NCI-H187 treated with DMSO at 0.1 percent for 48 hours (cell line): ENCODE measurements around the gene STYXL2.

Experiments
- DNase-seq: peaks from one replicate; lab custom pipeline; 2025; lab: John Stamatoyannopoulos, UW

STYXL2 gene

GRCh38 chr1:167093846-167094516, at the start of gene STYXL2:
TSS of gene STYXL2 (plus strand) at chr1:167094075. CDS start at chr1:167094850, 775 bp downstream.
- DNase-seq = no peak

- DNase-seq = no peak
These were observed 42.0 kb upstream of the STYXL2 start for GRCh38 chr1:167051907-167052306.

- no peak for DNase-seq
These were observed 41.5 kb upstream of the STYXL2 start for GRCh38 chr1:167052389-167052788.

- no peak for DNase-seq
These were observed 39.3 kb upstream of the STYXL2 start for GRCh38 chr1:167054531-167054930.

- no peak for DNase-seq
These were observed 38.8 kb upstream of the STYXL2 start for GRCh38 chr1:167054946-167055630.

- DNase-seq = peak; percentile 86
These were observed 37.2 kb upstream of the STYXL2 start for GRCh38 chr1:167056529-167057231.

GRCh38 chr1:167057241-167057688, 36.6 kb upstream of the STYXL2 start:
- peak; percentile 89 for DNase-seq

- peak; percentile 50 for DNase-seq
These were observed 34.6 kb upstream of the STYXL2 start for GRCh38 chr1:167059045-167059808.

GRCh38 chr1:167059809-167060107, 34.1 kb upstream of the STYXL2 start:
- DNase-seq = no peak

- no peak for DNase-seq
These were observed 33.5 kb upstream of the STYXL2 start for GRCh38 chr1:167060141-167061072.

- no peak for DNase-seq
These were observed 32.8 kb upstream of the STYXL2 start for GRCh38 chr1:167061073-167061464.

- no peak for DNase-seq
These were observed 29.3 kb upstream of the STYXL2 start for GRCh38 chr1:167064621-167065020.

GRCh38 chr1:167065471-167065870, 28.4 kb upstream of the STYXL2 start:
- DNase-seq = peak; percentile 55

- DNase-seq = peak; percentile 28
These were observed 27.3 kb upstream of the STYXL2 start for GRCh38 chr1:167066333-167067122.

- no peak for DNase-seq
These were observed 26.0 kb upstream of the STYXL2 start for GRCh38 chr1:167067904-167068303.

GRCh38 chr1:167068761-167069160, 25.1 kb upstream of the STYXL2 start:
- no peak for DNase-seq

- DNase-seq = no peak
These were observed 22.6 kb upstream of the STYXL2 start for GRCh38 chr1:167071286-167071685.

- no peak for DNase-seq
These were observed 17.7 kb upstream of the STYXL2 start for GRCh38 chr1:167076136-167076710.

- no peak for DNase-seq
These were observed 16.6 kb upstream of the STYXL2 start for GRCh38 chr1:167077128-167077867.
